GM12878 (cell line): ENCODE measurements around the gene CDSN. TPM values are rescaled to one million over a fixed set of nuclear protein-coding genes. Genes with fewer than 3 reads are reported as not detected.

Source experiments
- ATAC-seq: fragments of 200-7000 bp; cut with Tn5 transposase; 3 replicates; pipeline ENCODE4 v1.9.1; 2020; ENCODE audit warnings: mild to moderate bottlenecking, moderate library complexity
- BruUV-seq: library from RNA; stranded (reverse); fragments of 400-500 nt; replicated peaks from 2 replicates; lab custom pipeline; 2021; lab: Mats Ljungman, UMichigan
- CTCF ChIA-PET: fragments of 300-600 bp; sonication (Branson Sonifier 250); formaldehyde crosslinking; extraction: SDS; loops from one replicate; lab custom pipeline; 2021; ENCODE audit warnings: inconsistent platforms; lab: Yijun Ruan, JAX
- POLR2A ChIA-PET: fragments of 350-600 bp; formaldehyde crosslinking; extraction: SDS; loops from one replicate; lab custom pipeline; 2021; ENCODE audit warnings: inconsistent platforms; lab: Charles Lee
- RAD21 ChIA-PET: fragments of 300-600 bp; sonication (Branson Sonifier 250); formaldehyde crosslinking; loops from one replicate; lab custom pipeline; 2023; ENCODE audit warnings: antibody characterized with exemption; ENCODE audit not compliant: unreplicated experiment; lab: Charles Lee
- SMC1A ChIA-PET: fragments of 300-600 bp; sonication (Branson Sonifier 250); formaldehyde crosslinking; loops from one replicate; lab custom pipeline; 2023; ENCODE audit not compliant: unreplicated experiment, uncharacterized antibody; lab: Charles Lee
- DNase-seq: peaks from one replicate; pipeline ENCODE4 v3.0.0-alpha.2; 2011; ENCODE audit warnings: low read depth, low spot score
- FAIRE-seq: peaks from 3 replicates; lab custom pipeline; 2011; peaks lifted over from hg19 to GRCh38; lab: Jason Lieb, UNC
- H2AFZ ChIP-seq: 2 replicates; pipeline ENCODE4 v1.6.0; 2011; ENCODE audit warnings: low read depth, low read length, control low read depth; ENCODE audit not compliant: control insufficient read depth
- H3K27ac ChIP-seq: 2 replicates; pipeline ENCODE4 v1.5.1; 2011; ENCODE audit warnings: control low read depth; ENCODE audit not compliant: control insufficient read depth, insufficient read depth
- H3K27me3 ChIP-seq, 2 experiments: replicated peaks in 1 of 2; 2 replicates each; pipeline versions ENCODE4 v1.6.0 to v1.6.1; 2011; ENCODE audit warnings: low read length in 1 of 2; ENCODE audit not compliant: control insufficient read depth in 2 of 2, insufficient read depth in 2 of 2
- H3K36me3 ChIP-seq, 2 experiments: 2 replicates each; pipeline ENCODE4 v1.5.1; 2011; ENCODE audit warnings: low read length in 1 of 2; ENCODE audit not compliant: control insufficient read depth in 2 of 2, insufficient read depth in 2 of 2
- H3K4me1 ChIP-seq: 2 replicates; pipeline ENCODE4 v1.6.1; 2011; ENCODE audit warnings: mild to moderate bottlenecking, low read length, moderate library complexity, mixed read lengths; ENCODE audit not compliant: control insufficient read depth, insufficient read depth
- H3K4me2 ChIP-seq: 2 replicates; pipeline ENCODE4 v1.6.0; 2011; ENCODE audit warnings: control low read depth; ENCODE audit not compliant: control insufficient read depth, insufficient read depth
- H3K4me3 ChIP-seq: fragments of 200-600 bp; sonication (generic); 2 replicates; pipeline ENCODE4 v1.5.1; 2016
- H3K79me2 ChIP-seq: 2 replicates; pipeline ENCODE4 v1.6.0; 2011; ENCODE audit warnings: low read length; ENCODE audit not compliant: control insufficient read depth, insufficient read depth
- H3K9ac ChIP-seq: 2 replicates; pipeline ENCODE4 v1.8.0; 2011; ENCODE audit warnings: low read length, control low read depth, mixed read lengths; ENCODE audit not compliant: control insufficient read depth, insufficient read depth
- H3K9me3 ChIP-seq: replicated peaks from 3 replicates; pipeline ENCODE4 v1.5.1; 2011; ENCODE audit warnings: mild to moderate bottlenecking, low read length; ENCODE audit not compliant: control insufficient read depth, insufficient read depth
- H4K20me1 ChIP-seq: 2 replicates; pipeline ENCODE4 v1.6.0; 2011; ENCODE audit not compliant: control insufficient read depth, insufficient read depth
- CBX5 ChIP-seq: sonication (generic); IDR thresholded peaks from 2 replicates; pipeline ENCODE4 v1.6.1; 2016; ENCODE audit warnings: low read depth, moderate library complexity, mild to moderate bottlenecking, inconsistent platforms
- CHD2 ChIP-seq: IDR thresholded peaks from 2 replicates; pipeline ENCODE4 v1.6.1; 2011; ENCODE audit warnings: low read depth, low read length, improper control_type of control experiment, borderline replicate concordance
- CREM ChIP-seq: IDR thresholded peaks from 2 replicates; pipeline ENCODE4 v1.6.1; 2014; ENCODE audit warnings: antibody characterized with exemption, low read depth
- DPF2 ChIP-seq: fragments of 450-650 bp; IDR thresholded peaks from 2 replicates; pipeline ENCODE4 v1.6.1; 2017; ENCODE audit warnings: mild to moderate bottlenecking
- HDAC2 ChIP-seq: fragments of 200-600 bp; sonication (generic); IDR thresholded peaks from 2 replicates; pipeline ENCODE4 v1.6.1; 2017
- IRF4 ChIP-seq: IDR thresholded peaks from 2 replicates; pipeline ENCODE4 v1.6.1; 2011; ENCODE audit warnings: low read depth, low read length
- NFYB ChIP-seq: IDR thresholded peaks from 2 replicates; pipeline ENCODE4 v1.6.1; 2011; ENCODE audit warnings: low read depth, mild to moderate bottlenecking, low read length, improper control_type of control experiment, moderate library complexity; ENCODE audit not compliant: insufficient read depth
- NR2C2 ChIP-seq: IDR thresholded peaks from 2 replicates; pipeline ENCODE4 v1.6.1; 2011; ENCODE audit warnings: borderline replicate concordance, low read depth; ENCODE audit not compliant: control insufficient read depth, insufficient read length
- TARDBP ChIP-seq: IDR thresholded peaks from 2 replicates; pipeline ENCODE4 v1.6.1; 2016; ENCODE audit warnings: borderline replicate concordance
- YY1 ChIP-seq: IDR thresholded peaks from 2 replicates; pipeline ENCODE4 v1.6.1; 2011; ENCODE audit warnings: low read depth, mild to moderate bottlenecking, low read length
- ZBTB11 ChIP-seq: fragments of 450-650 bp; formaldehyde crosslinking; IDR thresholded peaks from 2 replicates; pipeline ENCODE4 v1.5.0; 2022; ENCODE audit warnings: mild to moderate bottlenecking, missing genetic modification characterization
- ZBTB4 ChIP-seq: fragments of 450-650 bp; formaldehyde crosslinking; IDR thresholded peaks from 2 replicates; pipeline ENCODE4 v1.4.0; 2022; ENCODE audit warnings: mild to moderate bottlenecking, moderate library complexity
- ZNF384 ChIP-seq: IDR thresholded peaks from 2 replicates; pipeline ENCODE4 v1.6.1; 2012; ENCODE audit warnings: low read depth, mild to moderate bottlenecking, low read length, improper control_type of control experiment, borderline replicate concordance
- WGBS: methylation state at CpG from one replicate; pipeline ENCODE4 v1.1.6; 2016; ENCODE audit warnings: low lambda C conversion rate; ENCODE audit not compliant: insufficient replicate concordance, insufficient coverage; ENCODE audit errors: missing lambda C conversion rate; 5-methylcytosine and 5-hydroxymethylcytosine counted together
- in situ Hi-C: fragments of 300-500 bp; cut with MboI; formaldehyde crosslinking; loops from 9 replicates; pipeline ENCODE4 v1.14.3; 2018; ENCODE audit warnings: mixed read lengths
- intact Hi-C: fragments of 100-400 bp; cut with micrococcal nuclease; formaldehyde crosslinking; loops from one replicate; pipeline ENCODE4 v1.14.2; 2022; ENCODE audit not compliant: unreplicated experiment
- polyA plus RNA-seq, 11 experiments: library from polyadenylated mRNA; depleted of rRNA in 4 of 11; unstranded in 6 of 11; stranded (reverse) in 5 of 11; fragments of >200 nt; fragmentation: Nextera tagmentation in 4 of 11; fragmentation: Illumina TruSeq in 1 of 11; extraction: Ambion mirVana in 4 of 11; extraction: Trizol in 1 of 11; gene quantifications; 1 replicate in 1 of 11; 2 replicates in 10 of 11; pipeline versions ENCODE4 v1.2.1 to v1.2.3, GENCODE V29; 2011 to 2016; ENCODE audit warnings: inconsistent platforms in 2 of 11, missing spikeins in 2 of 11, low read depth in 1 of 11
- total RNA-seq, 4 experiments: library from RNA; depleted of rRNA in 3 of 4; stranded (reverse); fragments of >200 nt in 3 of 4; fragmentation: Illumina TruSeq in 1 of 4; extraction: Trizol in 1 of 4; gene quantifications; 2 replicates each; pipeline versions ENCODE4 v1.2.1 to v1.2.3, GENCODE V29; 2013 to 2021
- TF ChIP-seq, protein P1 (sequence below): IDR thresholded peaks from 2 replicates; pipeline ENCODE4 v1.6.1; 2011; ENCODE audit warnings: borderline replicate concordance, low read depth, mild to moderate bottlenecking, moderate library complexity, low read length; ENCODE audit not compliant: insufficient read depth, poor library complexity, severe bottlenecking

CDSN gene
- total and polyA plus RNA-seq, 10 of the 15 experiments (the other 5 are each of a cell fraction or from before 2014, with no cell fraction given): 0.01 TPM; not detected in 9

GRCh38 chr6:31143148-31143547 lies 22.9 kb upstream of the CDSN start (continued):
- TF ChIP-seq ZBTB4 (CRISPR knock-in tag) (no peak), ZBTB11 (CRISPR knock-in tag) (no peak), IRF4 (no peak)

DNA sequence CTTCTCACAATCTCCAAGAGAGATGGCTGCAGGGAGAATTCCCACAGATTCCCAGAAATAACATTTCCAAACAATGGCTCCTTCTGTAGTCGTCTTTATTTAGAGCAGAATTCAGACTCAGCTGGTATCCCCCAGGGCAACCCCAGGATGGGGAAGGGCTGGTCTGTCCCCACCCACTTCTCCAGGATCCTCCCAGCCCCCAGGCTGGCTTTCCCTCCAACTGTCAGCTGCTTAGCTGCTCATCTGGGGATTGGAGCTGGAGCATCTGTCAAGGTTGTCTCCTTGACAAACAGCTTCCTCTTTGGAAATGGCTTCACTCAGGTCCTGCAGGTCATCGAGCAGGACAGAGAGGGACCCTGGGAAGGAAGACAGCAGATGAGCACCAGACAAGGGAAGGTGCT lies 22.1 kb upstream of the CDSN start:
- DNase-seq: no peak
- Histone ChIP-seq H3K4me1 (peaks cover 3% of the 10 kb centered on the region), H3K27me3 (no peaks in the 10 kb centered on the region), H3K9ac (no peak overlapping the region), H2AFZ (no peak overlapping the region), H4K20me1 (no peaks in the 10 kb centered on the region), H3K9me3 (no peaks in the 10 kb centered on the region), H3K27ac (no peak overlapping the region), H3K36me3 (peaks cover 0 to 4% of the 10 kb centered on the region in 2 experiments; a peak in 1 of 4 replicates), H3K79me2 (no peaks in the 10 kb centered on the region), H3K4me3 (no peak overlapping the region), H3K4me2 (no peak overlapping the region)
- no TSS peak for BruUV-seq
- WGBS: 49% methylated on average over 2 of the region's 2 CpGs
- ChIA-PET RAD21 (interaction anchor here (0.7 kb wide), 1 partner anchor 49 kb away, joined by 3 read pairs; no protein-coding TSS in a partner anchor), CTCF (interaction anchor here (0.7 to 22.9 kb wide), 3 partner anchors 12 to 224 kb away, joined by 3 to 326 read pairs (median 5); no protein-coding TSS in a partner anchor), POLR2A (interaction anchor here (1.6 kb wide), 1 partner anchor 12 kb away, joined by 4 read pairs; no protein-coding TSS in a partner anchor), SMC1A (interaction anchor here (1.0 kb wide), 1 partner anchor 50 kb away, joined by 5 read pairs; no protein-coding TSS in a partner anchor)
- in situ Hi-C loops: no loop called here
- intact Hi-C loops: no loop called here
- no peak for FAIRE-seq
- no peak for ATAC-seq
- TF ChIP-seq CBX5: no peak
- TF ChIP-seq TARDBP: no peak
- no peak for TF ChIP-seq CHD2
- no peak for TF ChIP-seq NR2C2
- no peak for TF ChIP-seq ZNF384
- TF ChIP-seq, protein P1, sequence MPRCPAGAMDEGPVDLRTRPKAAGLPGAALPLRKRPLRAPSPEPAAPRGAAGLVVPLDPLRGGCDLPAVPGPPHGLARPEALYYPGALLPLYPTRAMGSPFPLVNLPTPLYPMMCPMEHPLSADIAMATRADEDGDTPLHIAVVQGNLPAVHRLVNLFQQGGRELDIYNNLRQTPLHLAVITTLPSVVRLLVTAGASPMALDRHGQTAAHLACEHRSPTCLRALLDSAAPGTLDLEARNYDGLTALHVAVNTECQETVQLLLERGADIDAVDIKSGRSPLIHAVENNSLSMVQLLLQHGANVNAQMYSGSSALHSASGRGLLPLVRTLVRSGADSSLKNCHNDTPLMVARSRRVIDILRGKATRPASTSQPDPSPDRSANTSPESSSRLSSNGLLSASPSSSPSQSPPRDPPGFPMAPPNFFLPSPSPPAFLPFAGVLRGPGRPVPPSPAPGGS: no peak
- no peak for TF ChIP-seq DPF2
- no peak for TF ChIP-seq CREM
- no peak for TF ChIP-seq YY1
- no peak for TF ChIP-seq HDAC2
- no peak for TF ChIP-seq NFYB
